ENCODE results near the gene TRIM63. TPM values are rescaled to one million over a fixed set of nuclear protein-coding genes. Genes with fewer than 3 reads are reported as not detected.

TRIM63 gene
- total RNA-seq, 1 donor from 2014 or later, result not detected

- FAIRE-seq (no peak), DNase-seq (ENCODE audit: low read depth) (no peak)
- H3K36me3 ChIP-seq (ENCODE audit: control insufficient read depth, insufficient read depth, low read length), result no peaks in the 10 kb centered on the region
- peaks cover 23% of the 10 kb centered on the region for H3K27me3 ChIP-seq (ENCODE audit: control insufficient read depth, insufficient read depth, low read length)
- TF ChIP-seq CTCF (IDR thresholded peaks at IDR 0.05; ENCODE audit: insufficient read depth, low read length, severe bottlenecking), result no peak
- H3K4me3 ChIP-seq (ENCODE audit: low read depth, low read length), result no peak overlapping the region
These were observed 17.7 kb downstream of the TRIM63 start for GRCh38 chr1:26049531-26050247.

GRCh38 chr1:26047278-26047874 lies 20.1 kb downstream of the TRIM63 start:
- TF ChIP-seq CTCF (IDR thresholded peaks at IDR 0.05; ENCODE audit: insufficient read depth, low read length, severe bottlenecking), result no peak
- no peaks in the 10 kb centered on the region for H3K36me3 ChIP-seq (ENCODE audit: control insufficient read depth, insufficient read depth, low read length)
- H3K4me3 ChIP-seq (ENCODE audit: low read depth, low read length), result no peak overlapping the region
- FAIRE-seq, result no peak
- H3K27me3 ChIP-seq (ENCODE audit: control insufficient read depth, insufficient read depth, low read length), result peaks cover 31% of the 10 kb centered on the region
- DNase-seq (ENCODE audit: low read depth), result no peak

- FAIRE-seq, result no peak
These were observed 21.0 kb downstream of the TRIM63 start for GRCh38 chr1:26046246-26047095.

GRCh38 chr1:26045722-26046245 lies 21.6 kb downstream of the TRIM63 start, which contains the start of gene SLC30A2:
SLC30A2 (minus strand) TSS chr1:26046118; CDS start chr1:26045896, 222 bp downstream.
- TF ChIP-seq CTCF (IDR thresholded peaks at IDR 0.05; ENCODE audit: insufficient read depth, low read length, severe bottlenecking), result no peak
- no peak for FAIRE-seq
- peaks cover 33% of the 10 kb centered on the region for H3K27me3 ChIP-seq (ENCODE audit: control insufficient read depth, insufficient read depth, low read length)
- H3K36me3 ChIP-seq (ENCODE audit: control insufficient read depth, insufficient read depth, low read length), result no peaks in the 10 kb centered on the region
- no peak for DNase-seq (ENCODE audit: low read depth)
- no peak within 1 kb of the TSS for H3K4me3 ChIP-seq (ENCODE audit: low read depth, low read length)

More at GRCh38 chr1:26046246-26047095, 21.0 kb downstream of the TRIM63 start:
- DNase-seq (ENCODE audit: low read depth), result no peak
- no peaks in the 10 kb centered on the region for H3K36me3 ChIP-seq (ENCODE audit: control insufficient read depth, insufficient read depth, low read length)
- H3K4me3 ChIP-seq (ENCODE audit: low read depth, low read length), result no peak overlapping the region
- no peak for TF ChIP-seq CTCF (IDR thresholded peaks at IDR 0.05; ENCODE audit: insufficient read depth, low read length, severe bottlenecking)
- H3K27me3 ChIP-seq (ENCODE audit: control insufficient read depth, insufficient read depth, low read length), result peaks cover 33% of the 10 kb centered on the region

- no peak for TF ChIP-seq CTCF (IDR thresholded peaks at IDR 0.05; ENCODE audit: insufficient read depth, low read length, severe bottlenecking)
- FAIRE-seq (no peak), DNase-seq (ENCODE audit: low read depth) (no peak)
- Histone ChIP-seq H3K36me3 (ENCODE audit: control insufficient read depth, insufficient read depth, low read length) (no peaks in the 10 kb centered on the region), H3K27me3 (ENCODE audit: control insufficient read depth, insufficient read depth, low read length) (peaks cover 33% of the 10 kb centered on the region), H3K4me3 (ENCODE audit: low read depth, low read length) (no peak overlapping the region)
These were observed 22.3 kb downstream of the TRIM63 start for GRCh38 chr1:26044971-26045721.
